ENCODE results near the gene CRACDL. TPM values are rescaled to one million over a fixed set of nuclear protein-coding genes. Genes with fewer than 3 reads are reported as not detected.

The CRACDL gene
- total RNA-seq, 6 experiments from 2014 or later = not detected

GRCh38 chr2:98806236-98806697 lies 129.8 kb downstream of the CRACDL start:
- DNase-seq = no peak
- no peaks in the 10 kb centered on the region for H3K36me3 Mint-ChIP-seq (ENCODE audit: low read depth)
- peaks cover 12% of the 10 kb centered on the region; the same call in 1 of the 2 replicates for H3K4me1 Mint-ChIP-seq (ENCODE audit: low read depth)
- no peak overlapping the region for H3K4me3 Mint-ChIP-seq
- peaks cover 28% of the 10 kb centered on the region for H3K27me3 Mint-ChIP-seq (ENCODE audit: insufficient read depth)
- TF ChIP-seq, protein P1, sequence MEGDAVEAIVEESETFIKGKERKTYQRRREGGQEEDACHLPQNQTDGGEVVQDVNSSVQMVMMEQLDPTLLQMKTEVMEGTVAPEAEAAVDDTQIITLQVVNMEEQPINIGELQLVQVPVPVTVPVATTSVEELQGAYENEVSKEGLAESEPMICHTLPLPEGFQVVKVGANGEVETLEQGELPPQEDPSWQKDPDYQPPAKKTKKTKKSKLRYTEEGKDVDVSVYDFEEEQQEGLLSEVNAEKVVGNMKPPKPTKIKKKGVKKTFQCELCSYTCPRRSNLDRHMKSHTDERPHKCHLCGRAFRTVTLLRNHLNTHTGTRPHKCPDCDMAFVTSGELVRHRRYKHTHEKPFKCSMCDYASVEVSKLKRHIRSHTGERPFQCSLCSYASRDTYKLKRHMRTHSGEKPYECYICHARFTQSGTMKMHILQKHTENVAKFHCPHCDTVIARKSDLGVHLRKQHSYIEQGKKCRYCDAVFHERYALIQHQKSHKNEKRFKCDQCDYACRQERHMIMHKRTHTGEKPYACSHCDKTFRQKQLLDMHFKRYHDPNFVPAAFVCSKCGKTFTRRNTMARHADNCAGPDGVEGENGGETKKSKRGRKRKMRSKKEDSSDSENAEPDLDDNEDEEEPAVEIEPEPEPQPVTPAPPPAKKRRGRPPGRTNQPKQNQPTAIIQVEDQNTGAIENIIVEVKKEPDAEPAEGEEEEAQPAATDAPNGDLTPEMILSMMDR (IDR thresholded peaks at IDR 0.05) = no peak
- H3K9me3 Mint-ChIP-seq = no peaks in the 10 kb centered on the region
- H3K27ac Mint-ChIP-seq = no peak overlapping the region

DNA sequence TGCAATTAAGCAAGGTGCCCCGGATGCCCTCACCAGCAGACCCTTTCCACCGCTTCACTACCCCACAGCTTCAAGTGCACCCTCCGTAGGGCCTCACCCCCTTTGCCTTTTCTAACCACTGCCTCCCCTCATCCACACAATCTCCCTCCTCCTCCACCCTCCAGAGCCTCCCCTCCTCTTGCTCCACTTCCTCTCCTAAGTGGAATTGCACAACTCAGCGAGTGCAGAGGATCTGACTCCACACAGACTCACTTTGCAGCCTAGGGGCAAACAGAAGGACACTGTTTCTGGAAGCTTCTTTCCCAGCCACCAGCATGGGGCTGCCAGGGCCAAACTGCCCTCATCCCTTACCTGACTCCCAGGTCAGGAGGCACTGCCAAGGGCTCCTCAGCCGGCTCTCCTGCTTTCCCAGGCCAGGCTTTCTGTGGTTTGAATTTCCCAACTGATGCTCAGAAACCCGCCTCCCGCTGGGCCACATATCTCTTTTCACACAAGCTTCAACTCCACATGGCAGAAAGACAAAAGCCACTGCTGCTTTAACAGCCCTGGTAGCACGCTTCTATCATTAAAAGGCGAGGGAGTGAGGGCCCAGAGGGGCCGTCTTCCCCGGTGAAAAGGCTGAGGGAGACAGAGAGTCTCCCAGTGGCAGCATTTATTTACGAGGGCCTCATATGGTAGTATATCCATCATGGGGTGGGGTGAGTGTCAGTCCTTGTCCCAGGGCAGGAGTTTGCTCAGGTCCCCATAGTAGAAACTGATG lies 130.4 kb downstream of the CRACDL start:
- H3K27ac Mint-ChIP-seq = no peak overlapping the region
- H3K4me3 Mint-ChIP-seq = no peak overlapping the region

DNA sequence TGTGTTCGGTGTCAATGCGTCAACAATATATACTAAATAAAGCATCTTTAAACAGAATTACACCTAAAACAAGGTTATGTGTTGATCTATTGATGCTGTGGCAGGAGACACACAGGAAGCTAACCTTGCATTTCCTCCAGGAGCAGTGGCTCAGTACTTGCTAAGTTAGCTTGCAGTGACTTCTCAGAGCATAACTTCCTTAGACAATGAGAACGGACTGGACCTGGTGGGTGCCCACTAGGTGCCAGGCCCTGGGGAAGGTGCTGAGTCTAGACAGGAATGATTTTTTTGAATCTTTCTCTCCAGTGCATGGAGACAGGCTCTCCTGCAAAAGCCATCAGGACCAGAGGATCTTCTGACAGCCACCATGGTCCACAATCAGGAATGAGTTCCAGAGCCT lies 131.3 kb downstream of the CRACDL start:
- H3K27me3 Mint-ChIP-seq (ENCODE audit: insufficient read depth) = peaks cover 29% of the 10 kb centered on the region
- H3K27ac Mint-ChIP-seq = no peak overlapping the region
- TF ChIP-seq, protein P1 (IDR thresholded peaks at IDR 0.05) = no peak
- no peaks in the 10 kb centered on the region for H3K36me3 Mint-ChIP-seq (ENCODE audit: low read depth)
- H3K4me3 Mint-ChIP-seq = no peak overlapping the region
- no peaks in the 10 kb centered on the region for H3K9me3 Mint-ChIP-seq
- DNase-seq = no peak
- H3K4me1 Mint-ChIP-seq (ENCODE audit: low read depth) = peaks cover 12% of the 10 kb centered on the region; the same call in 1 of the 2 replicates

More for the DNA sequence above, 130.4 kb downstream of the CRACDL start:
- peaks cover 12% of the 10 kb centered on the region; the same call in 1 of the 2 replicates for H3K4me1 Mint-ChIP-seq (ENCODE audit: low read depth)
- DNase-seq = peak; percentile 27
- TF ChIP-seq, protein P1 (IDR thresholded peaks at IDR 0.05) = no peak
- peaks cover 31% of the 10 kb centered on the region for H3K27me3 Mint-ChIP-seq (ENCODE audit: insufficient read depth)
- no peaks in the 10 kb centered on the region for H3K9me3 Mint-ChIP-seq
- H3K36me3 Mint-ChIP-seq (ENCODE audit: low read depth) = no peaks in the 10 kb centered on the region

- H3K27ac Mint-ChIP-seq = no peak overlapping the region
- no peaks in the 10 kb centered on the region for H3K9me3 Mint-ChIP-seq
These were observed 131.8 kb downstream of the CRACDL start for GRCh38 chr2:98804265-98804650.

DNA sequence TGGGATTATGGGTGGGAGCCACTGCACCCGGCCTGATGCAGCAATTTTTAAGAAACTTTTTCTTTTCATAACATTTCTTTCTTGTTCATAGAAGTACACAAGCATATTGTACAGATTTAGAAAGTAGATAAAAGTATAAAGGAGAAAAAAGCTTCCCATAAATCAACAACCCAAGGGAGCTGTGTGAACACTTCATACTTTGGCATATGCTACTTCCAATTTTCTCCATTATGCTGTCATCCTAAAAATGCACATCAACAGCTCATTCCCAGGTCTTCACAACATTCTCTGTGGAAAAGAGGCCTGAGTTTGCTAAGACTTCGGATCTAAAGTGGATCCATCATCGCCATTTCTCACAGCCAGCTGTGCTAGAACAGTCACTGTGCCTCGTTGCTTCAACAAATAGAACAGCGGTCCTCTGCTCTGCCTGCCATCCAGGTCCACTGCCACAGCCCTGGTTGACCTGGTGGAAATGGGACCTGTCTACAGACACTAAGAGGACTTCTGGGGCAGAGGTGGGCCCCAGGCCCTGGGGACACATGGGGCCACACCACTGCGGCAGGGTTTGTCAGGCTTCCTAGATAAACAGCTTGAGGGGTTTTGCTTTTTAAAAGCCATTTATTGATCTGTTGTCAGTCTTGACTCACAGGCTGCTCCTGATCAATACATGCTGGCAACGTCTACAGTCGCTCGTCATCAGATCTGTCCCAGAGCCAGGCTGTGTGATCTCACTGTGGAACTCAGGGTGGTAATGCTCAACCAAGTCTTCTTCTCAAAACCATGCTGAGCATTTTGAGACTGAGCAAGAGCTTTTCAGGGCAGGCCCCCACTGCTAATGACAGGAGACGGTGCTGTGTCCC lies 132.4 kb downstream of the CRACDL start:
- Mint-ChIP-seq H3K4me1 (ENCODE audit: low read depth) (peaks cover 12% of the 10 kb centered on the region; the same call in 1 of the 2 replicates), H3K27me3 (ENCODE audit: insufficient read depth) (peaks cover 30% of the 10 kb centered on the region), H3K4me3 (no peak overlapping the region), H3K36me3 (ENCODE audit: low read depth) (no peaks in the 10 kb centered on the region), H3K27ac (no peak overlapping the region), H3K9me3 (no peaks in the 10 kb centered on the region)
- no peak for DNase-seq
- TF ChIP-seq, protein P1 (IDR thresholded peaks at IDR 0.05) = no peak

More at GRCh38 chr2:98804265-98804650, 131.8 kb downstream of the CRACDL start:
- peaks cover 12% of the 10 kb centered on the region; the same call in 1 of the 2 replicates for H3K4me1 Mint-ChIP-seq (ENCODE audit: low read depth)
- H3K36me3 Mint-ChIP-seq (ENCODE audit: low read depth) = no peaks in the 10 kb centered on the region
- H3K27me3 Mint-ChIP-seq (ENCODE audit: insufficient read depth) = peaks cover 30% of the 10 kb centered on the region
- DNase-seq = no peak
- H3K4me3 Mint-ChIP-seq = no peak overlapping the region
- TF ChIP-seq, protein P1 (IDR thresholded peaks at IDR 0.05) = no peak
